ENCODE data around the gene SBF2.

DNA sequence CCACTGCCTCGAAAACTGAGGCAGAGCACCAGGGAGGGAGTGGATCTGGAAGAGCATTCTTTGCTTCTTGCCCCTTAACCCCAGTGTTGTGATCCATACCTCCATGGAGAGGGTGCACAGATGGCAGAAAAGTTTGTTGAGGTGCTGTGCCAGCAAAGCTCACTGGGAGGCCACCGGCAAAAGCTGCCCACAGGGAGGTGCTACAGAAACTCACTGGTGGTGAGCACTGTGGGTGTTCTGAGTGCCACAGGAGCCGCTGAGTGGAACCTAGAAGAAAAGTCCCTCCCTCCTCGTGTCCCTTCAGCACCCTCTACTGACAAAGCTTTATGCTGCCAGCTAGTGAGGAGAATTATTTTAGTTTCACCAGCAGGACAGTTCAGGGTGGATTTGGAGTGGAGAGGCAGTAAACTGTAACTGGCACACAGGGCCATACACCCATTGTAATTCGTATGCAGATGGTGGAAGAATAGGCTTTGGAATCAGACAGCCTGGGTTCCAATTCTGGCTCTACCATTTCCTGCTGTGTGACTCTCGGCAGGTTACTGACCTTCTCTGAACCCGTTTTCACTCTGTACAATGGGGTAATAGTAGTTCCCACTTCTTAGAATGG is 545.6 kb downstream of the SBF2 start:
- TF ChIP-seq, protein P1, sequence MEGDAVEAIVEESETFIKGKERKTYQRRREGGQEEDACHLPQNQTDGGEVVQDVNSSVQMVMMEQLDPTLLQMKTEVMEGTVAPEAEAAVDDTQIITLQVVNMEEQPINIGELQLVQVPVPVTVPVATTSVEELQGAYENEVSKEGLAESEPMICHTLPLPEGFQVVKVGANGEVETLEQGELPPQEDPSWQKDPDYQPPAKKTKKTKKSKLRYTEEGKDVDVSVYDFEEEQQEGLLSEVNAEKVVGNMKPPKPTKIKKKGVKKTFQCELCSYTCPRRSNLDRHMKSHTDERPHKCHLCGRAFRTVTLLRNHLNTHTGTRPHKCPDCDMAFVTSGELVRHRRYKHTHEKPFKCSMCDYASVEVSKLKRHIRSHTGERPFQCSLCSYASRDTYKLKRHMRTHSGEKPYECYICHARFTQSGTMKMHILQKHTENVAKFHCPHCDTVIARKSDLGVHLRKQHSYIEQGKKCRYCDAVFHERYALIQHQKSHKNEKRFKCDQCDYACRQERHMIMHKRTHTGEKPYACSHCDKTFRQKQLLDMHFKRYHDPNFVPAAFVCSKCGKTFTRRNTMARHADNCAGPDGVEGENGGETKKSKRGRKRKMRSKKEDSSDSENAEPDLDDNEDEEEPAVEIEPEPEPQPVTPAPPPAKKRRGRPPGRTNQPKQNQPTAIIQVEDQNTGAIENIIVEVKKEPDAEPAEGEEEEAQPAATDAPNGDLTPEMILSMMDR (IDR thresholded peaks at IDR 0.05): peak; percentile 83
- no peak for TF ChIP-seq EZH2 (IDR thresholded peaks at IDR 0.05; ENCODE audit: borderline replicate concordance, insufficient read depth, low read depth, low read length, poor library complexity, severe bottlenecking)

All from B cell (primary cell).